IPS-NIHi11 (cell line): ENCODE measurements around the gene FAM163A.
A peak's percentile ranks its signal among the peaks of the same experiment; 100 is the strongest.
"Not testable (repeated sequence)": the region's sequence is repeated elsewhere in the genome, so short reads cannot be mapped to it uniquely, and the experiment has no call there.

Source experiments
- DNase-seq: peaks from one replicate; pipeline ENCODE4 v3.0.0; 2012; ENCODE audit warnings: mixed read lengths, low spot score

FAM163A gene

DNA sequence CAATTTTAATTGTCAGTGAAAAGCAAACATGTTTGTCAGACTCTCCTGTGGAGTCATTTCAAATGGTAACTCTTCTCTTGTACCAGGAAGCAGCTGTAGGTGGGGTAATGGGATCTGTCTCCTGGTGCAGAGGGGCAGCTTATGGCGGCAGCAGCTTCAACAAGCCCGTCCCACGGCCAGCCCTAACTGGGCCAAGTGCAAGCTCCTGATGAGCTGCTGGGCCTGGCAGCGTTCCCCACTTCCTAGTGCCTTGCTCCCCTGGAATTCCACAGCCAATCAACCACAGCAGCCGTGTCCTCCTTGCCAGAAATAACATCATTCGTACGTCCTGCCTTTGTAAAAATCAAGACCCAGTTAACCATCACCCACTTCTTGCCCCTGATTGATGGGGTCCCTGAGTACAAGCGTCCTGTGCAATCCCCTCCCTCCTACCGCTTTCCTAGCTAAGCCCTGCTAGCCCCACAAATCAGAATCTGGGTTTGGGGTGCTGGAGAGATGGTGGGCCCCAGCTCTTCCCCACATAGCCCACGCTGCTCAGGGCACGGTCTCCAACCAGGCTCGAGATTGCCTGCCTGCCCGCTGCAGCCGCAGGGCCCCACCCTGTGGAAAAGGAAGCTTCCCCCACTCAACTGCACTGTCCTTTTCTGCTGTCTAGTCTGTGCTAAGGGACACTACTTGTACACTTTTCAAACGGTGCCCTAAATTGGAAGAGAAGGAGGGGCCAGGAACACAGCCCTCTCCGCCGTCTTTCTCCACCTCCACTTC is 73.3 kb downstream of the FAM163A start:
- DNase-seq: peak; percentile 58

DNA sequence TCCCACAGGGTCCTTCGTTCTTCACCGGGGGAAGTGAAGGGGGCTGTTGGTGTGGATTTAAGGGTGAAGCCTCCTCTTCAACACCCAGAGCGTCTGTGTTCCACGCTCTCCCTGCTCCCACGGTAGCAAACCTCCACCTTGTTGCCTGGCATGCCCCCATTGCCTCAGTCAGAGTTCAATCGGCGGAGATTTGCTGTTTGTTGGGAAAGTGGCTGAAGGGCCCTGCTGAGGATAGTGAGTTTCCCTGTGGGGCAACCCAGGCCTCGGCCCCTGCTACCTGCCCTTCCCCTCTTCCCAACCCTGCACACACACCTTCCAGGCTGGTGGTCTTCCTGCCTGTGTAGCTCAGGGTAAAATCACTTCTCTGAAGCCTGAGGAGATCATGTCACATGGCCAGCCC is 74.0 kb downstream of the FAM163A start:
- DNase-seq: no peak

DNA sequence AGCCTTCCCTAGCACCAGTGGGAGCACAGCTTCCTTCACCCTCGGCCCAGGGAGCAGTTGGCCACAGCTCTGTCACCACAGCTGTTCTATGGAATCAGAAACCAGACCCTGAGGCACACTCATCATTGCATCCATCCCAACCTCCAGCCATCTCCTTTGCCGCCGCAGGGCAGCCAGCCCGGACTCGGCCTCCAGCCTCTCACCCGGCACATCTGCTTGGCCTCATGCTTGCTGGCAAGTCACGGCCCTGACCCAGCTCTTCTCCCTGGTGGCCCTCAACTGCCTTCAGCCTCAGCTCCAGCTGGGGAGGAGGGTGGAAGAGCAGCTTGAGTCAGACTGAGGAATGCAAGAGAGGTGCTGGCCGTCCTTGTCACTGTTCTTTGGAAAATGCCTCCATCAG is 74.7 kb downstream of the FAM163A start:
- no peak for DNase-seq

DNA sequence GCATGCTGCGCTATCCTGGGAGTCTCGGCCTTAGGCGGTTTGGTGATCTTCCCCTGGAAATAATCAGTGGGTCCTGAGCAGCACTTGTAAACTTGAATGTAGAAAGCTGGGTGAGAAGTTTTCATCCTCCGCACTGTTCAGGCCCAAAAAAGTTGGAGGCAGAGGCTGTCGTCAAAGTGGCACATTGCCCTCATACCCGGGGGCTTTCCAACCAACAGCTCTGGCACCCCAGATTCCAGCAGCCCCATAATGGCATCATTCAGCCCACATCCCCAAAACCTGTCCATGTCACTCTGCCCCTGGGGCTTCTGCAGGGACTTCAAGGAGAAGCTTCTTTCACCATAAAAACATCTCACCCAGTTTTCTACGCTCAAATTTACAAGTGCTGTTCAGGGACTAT is 75.2 kb downstream of the FAM163A start:
- DNase-seq: no peak

DNA sequence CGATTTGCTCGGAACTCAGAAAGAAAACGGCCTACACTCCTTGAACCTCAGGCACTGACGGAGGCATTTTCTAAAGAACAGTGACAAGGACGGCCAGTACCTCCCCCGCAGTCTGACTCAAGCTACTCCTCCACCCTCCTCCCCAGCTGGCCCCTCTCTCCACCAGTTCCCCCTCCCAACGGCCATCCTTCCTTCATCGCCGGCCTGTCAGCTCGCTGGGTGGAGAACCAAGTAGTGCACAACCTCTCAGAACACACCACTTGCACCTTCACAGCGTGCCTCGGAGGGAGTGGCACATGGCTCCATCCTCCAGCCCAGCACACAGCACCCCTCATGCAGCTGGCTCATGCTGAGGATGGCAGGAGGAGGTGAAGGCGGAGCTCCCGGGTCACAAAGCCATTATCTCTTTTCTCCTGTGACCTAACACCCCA is 75.7 kb downstream of the FAM163A start:
- no peak for DNase-seq

DNA sequence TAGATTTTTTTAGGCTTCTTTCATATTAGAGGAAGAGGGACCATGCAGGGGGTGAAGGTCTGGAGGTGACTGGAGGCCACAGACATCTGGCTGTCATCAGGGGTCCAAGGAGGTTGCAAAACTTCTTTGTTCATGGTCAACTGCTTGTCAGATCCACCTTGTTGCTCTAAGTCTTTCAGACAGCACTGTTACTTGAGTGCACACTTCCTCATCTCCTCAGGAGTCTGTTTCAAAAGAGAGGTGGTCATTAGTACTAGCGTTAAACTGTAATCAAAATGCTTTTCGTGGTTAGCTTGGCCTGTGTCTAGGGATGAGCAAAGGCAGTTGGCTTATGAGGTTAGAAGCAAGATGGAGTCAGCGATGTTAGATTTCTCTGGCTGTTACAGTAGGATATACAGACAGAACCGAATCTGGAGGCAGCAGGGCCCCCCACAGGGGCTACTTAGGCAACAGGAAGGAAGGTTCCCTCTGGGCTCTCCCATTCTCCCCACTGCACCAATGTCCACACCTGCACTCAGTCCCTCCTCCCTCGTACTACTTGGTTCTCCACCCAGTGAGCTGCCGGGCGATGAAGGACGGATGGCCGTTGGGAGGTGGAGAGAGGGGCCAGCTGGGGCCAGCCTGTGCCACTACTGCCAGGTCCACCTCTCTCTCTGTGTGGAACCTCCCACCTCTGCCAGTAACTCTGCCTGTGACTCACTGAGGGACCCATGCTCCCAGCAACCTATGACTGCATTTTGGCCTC is 77.3 kb downstream of the FAM163A start:
- DNase-seq: no peak

DNA sequence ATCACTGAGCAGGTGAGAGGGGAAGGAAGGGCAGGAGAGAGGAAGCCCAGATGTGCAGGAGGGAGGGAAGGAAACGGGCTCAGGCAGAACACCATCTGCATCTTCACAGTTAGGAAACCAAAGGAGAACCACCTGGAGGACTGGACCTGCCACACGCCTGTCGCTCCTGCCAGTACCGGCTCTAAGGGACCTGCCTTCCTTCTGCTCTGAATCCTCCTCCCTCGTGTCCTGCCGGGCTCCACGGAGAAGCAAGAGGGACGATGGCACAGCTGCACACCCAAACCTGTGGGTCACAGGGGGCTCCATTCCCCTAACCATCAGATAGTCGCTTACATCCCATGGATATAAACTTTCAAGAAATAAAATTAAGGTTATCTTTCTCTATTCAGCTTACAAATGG is 78.4 kb downstream of the FAM163A start:
- DNase-seq: no peak

DNA sequence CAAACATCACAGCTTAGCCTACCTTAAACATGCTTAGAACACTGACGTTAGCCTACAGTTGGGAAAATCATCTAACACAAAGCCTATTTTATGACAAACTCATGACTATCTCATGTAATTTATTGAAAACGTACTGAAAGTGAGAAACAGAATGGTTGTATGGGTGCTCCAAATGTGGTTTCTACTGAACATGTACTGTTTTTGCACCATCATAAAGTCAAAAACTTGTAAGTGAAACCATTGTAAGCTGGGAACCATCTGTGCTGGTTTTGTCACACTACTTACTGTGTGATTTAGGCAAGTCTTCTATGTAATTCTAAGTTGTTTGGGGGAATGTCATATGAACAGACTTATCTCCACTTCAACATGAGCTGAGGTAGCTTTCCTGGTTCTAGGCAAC is 79.0 kb downstream of the FAM163A start:
- no peak for DNase-seq

DNA sequence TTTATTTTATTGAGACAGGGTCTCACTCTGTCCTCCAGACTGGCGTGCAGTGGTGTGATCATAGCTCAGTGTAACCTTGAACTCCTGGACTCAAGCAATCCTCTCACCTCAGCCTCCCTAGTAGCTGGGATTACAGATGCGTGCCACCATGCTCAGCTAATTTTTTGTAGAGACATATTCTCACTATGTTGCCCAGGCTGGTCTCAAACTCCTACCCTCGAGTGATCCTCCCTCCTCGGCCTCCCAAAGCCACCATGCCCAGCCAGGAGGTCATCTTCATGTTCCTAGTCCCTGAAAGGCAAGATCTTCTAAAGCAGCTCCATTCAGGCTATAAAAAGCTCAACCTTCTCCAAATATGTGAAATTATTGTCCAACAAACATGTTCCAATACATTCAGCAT is 80.6 kb downstream of the FAM163A start:
- no peak for DNase-seq

DNA sequence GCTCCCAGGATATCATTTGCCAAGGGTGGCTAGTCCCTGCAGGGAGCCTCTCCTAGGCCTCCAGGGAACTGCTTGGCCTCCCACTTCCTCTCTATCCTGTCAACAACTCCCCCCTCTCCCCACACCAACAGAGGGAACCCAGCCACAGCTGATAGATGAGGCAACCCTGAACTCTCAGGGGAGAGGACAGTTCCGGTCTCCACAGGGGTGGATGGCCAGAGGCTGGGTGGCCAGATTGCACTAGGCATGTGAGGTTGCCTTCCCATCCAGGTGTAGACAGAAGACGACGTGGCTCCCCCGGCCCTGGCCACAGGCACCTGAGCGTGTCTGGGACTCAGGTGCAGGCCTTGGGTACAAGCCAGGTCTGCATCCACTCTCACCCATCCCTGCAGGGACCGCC is 81.2 kb downstream of the FAM163A start:
- no peak for DNase-seq

DNA sequence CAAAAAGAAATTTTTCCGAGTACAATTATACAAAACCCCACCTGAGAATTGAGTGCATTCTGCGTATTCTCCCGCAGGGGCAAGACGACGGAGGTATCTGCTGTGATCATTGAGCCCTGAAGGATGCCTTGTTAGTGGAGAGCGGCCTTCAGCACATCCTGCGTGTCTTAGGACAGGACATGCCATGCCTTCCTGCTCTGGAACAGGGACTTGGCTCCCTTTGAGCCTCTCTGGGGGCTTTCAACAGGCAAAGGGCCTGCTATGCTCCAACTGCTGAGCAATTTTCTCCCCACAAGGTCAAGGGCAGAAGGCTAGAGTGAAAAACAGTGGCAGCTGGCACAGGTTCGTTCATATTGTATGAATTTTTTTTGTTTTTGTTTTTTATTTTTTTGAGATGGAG is 82.1 kb downstream of the FAM163A start:
- no peak for DNase-seq

DNA sequence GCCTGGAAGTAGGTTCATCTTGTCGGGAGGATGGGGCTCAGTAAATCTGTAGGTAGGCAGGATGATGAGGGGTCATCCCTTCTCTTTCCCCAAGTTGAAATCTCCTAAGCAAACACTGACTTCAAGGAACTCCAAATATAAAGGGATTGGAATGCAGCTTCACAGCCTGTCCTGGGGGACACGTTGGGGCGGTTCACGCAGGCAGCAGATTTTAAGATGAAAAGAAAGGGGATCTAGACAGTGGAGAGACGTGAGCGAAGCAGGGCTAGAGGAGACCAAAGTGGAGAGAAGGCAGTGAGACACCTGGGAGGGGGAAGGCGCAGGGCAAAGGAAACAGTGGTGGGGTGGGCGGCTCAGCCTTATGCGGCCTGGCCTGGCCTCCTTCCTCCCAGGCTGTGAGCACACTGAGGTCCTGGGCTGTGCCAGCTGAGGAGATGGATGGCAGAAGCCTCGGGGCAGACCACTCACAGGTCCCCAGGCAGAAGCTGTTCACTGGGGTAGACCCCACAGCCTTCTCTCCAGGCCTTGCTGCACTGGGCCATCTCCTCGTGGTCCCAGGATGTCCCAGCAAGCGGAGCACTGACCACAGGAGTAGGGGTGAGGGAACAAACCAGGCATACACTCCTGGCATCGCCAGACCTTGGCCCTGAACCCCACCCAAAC is 82.8 kb downstream of the FAM163A start:
- no peak for DNase-seq

DNA sequence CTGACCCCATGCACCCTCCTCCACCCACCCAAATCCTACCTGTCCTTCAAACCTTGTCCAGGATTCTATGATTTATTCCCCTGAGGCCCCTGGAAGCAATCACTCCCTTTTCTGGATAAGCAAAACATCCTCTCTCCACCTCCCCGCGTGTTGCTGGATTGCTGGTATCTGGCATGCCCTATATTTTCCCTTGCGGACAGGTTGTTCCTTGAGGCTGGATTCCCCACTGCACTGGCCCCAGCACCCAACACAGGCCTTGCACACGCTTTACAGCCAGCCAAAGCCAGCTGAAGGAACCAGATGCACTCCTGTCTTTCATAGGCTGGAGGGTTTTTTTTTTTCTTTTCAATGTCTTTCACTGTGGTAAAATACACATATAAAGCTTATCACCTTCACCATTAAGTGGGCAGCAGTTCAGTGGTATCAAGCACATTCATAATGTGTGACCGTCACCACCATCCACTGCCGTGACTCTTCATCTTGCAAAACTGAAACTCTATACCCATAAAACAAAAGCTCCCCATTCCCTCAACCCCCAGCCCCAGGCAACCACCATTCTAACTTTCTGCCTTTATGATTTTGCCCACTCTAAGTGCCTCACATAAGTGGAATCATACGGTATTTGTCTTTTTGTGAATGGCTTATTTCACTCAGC is 83.7 kb downstream of the FAM163A start:
- DNase-seq: no peak

DNA sequence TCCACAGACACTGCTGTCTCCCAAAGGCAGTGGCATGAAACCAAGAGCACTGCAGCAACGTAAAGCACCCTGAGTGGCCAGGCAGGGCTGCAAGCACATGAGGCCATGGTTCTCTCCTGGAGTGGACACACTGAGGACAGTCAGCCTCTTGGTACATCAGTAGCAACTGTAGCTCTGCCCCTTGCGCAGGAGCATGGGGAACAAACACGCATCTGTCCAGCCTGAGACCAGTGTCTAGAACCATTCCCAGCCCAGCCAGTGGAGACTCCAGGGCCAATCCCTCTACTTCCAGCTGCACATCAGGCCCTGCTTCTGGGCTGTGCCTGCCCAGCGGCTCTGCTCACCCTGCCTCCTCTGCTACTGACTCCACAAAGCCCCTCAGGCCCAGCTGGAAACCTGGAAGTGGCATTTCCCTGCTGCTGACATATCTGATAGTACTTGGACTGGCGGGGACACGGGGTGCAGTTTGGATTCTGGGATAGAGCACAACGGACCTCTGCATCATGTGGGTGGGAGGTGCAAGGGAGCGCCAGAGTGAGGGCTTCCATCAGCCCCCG is 85.5 kb downstream of the FAM163A start:
- DNase-seq: no peak

DNA sequence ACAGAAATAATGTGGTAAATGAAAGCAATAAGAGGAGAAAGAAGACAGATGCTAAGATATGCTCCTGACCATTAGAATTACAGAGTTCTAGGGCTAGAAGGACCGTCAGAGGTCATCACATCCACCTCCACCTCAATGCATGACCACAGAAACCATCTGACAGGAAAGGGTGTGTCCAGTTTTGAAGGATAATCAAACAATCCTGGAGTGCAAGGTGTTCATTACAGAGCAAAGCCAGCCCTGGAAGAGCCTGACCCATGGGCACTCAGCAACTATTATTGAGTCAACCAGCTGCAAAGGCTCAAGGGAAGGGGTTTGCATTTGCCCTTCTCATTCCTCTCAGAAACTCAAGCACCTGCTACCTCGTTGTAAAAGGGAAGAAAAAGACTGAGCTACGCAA is 88.1 kb downstream of the FAM163A start:
- no peak for DNase-seq

DNA sequence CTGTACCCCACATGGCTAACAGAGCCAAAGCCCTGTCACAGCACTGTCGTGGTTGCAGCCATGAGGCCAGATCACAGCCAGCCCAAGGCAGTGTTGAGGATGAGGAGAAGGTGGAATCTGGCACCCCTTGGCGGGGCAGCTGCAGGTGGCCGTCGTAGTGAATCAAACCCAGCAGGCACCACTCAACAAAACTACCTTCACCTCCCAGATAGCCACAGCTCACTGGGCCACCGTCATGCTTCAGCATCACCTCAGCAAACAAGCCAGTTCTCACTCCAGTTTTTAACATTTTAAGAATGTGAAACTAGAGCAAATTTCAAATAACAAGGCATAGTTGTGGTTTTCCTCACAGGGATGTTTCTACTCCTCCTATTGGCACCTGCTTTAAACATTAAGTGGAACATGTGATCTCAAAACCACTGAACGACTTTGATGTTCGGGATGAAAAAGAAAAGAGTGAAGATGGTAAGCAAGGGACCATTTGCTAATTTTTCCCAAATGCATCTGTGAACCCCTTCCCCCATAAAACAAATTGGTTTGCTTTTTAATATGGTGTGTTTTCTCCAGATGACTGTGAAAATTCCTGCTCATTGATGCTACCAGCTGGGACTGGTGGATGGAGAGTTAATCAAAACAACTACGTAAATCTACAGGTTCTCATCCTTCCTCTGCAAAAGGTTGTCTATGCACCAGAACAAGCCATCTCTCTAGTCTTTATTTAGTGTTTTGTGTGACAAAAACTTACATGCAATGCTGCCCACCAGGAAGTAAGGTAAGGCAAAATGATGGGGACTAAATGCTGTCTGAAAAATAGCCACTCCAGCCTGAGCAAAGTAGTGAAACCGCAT is 89.0 kb downstream of the FAM163A start:
- no peak for DNase-seq

DNA sequence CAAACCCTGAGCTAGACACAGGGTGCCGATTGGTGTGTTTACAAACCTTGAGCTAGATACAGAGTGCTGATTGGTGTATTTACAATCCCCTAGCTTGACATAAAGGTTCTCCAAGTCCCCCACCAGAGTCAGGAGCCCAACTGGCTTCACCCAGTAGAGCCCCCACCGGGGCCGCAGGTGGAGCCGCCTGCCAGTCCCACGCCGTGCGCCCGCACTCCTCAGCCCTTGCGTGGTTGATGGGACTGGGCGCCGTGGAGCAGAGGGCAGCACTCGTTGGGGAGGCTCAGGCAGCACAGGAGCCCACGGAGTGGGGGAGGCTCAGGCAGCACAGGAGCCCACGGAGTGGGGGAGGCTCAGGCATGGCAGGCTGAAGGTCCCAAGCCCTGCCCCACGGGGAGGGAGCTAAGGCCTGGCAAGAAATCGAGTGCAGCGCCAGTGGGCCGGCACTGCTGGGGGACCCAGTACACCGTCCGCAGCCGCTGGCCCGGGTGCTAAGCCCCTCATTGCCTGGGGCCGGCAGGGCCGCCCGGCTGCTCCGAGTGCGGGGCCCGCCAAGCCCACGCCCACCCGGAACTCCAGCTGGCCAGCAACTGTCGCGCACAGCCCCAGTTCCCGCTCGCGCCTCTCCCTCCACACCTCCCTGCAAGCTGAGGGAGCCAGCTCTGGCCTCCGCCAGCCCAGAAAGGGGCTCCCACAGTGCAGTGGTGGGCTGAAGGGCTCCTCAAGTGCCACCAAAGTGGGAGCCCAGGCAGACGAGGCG is 93.8 kb downstream of the FAM163A start:
- DNase-seq: not testable (repeated sequence)

DNA sequence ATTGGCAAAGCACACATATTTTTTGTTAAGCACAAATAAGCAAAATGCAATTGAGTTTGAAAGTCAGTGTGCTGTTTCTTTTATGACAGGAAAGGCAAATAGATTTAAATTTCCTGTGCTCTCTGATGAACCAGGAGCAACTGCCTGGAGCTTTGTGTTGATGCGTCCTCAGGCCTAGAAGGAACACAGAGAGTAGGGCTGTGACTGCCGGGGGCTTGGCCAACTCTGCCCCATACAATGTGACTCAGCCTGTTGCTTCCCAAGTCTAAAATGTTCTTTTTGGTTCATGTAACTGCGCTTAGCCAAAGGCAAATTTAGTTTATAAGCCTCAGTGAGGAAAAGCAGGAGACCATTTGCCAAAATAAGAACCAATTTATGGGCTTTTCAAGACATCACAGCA is 97.0 kb downstream of the FAM163A start:
- no peak for DNase-seq

DNA sequence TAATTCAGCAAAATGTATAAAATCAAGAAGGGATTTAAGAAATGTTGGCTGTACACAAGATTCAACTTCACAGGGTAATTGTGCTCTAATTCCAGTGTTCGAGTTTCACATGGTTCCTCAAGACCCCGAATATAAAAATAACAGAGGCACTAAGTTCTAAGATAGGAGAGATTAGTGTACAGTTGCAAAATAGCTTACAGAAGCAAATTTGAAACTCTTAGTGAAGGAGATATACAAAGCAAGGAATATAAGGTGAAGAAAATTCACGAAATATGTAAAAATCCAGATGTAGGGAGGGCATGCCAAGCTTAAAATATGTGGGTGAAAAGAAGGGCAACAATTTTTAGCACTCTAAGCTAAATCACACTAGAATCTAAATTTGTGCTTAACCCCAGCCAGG is 105.1 kb downstream of the FAM163A start:
- no peak for DNase-seq

DNA sequence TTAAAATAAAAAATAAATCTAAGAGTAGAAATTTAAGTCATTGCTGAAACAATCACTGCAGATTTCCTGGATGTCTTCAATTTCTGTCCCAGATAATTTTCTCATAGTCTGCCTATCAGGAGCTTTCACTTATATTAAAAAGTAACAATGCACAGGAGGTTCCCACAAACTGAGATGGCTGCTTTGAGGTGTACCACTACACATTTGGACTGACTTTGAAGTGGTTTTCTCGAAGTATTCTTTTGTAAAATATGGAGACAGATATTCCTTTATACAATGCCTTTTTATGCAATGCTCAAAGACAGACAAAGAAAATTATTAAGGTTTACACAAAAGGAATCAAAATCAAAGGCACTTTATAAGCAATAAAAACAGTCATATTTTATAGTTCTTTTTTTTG is 110.0 kb downstream of the FAM163A start:
- no peak for DNase-seq

DNA sequence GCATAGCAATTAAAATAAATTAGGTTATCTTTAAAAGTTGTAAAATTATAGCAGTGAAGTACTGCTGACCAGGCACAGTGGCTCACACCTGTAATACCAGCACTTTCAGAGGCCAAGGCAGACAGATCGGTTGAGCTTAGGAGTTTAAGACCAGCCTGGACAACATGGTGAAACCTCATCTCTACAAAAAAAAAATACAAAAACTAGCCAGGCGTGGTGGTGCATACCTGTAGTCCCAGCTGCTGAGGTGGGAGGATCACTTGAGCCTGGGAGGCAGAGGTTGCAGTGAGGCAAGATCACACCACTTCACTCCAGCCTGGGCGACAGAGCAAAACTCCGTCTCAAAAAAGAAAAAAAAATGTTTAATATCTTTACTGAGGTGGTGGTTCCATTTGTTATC is 112.7 kb downstream of the FAM163A start:
- DNase-seq: not testable (repeated sequence)
